ENCODE measurements around the gene CT47C1. TPM values are rescaled to one million over a fixed set of nuclear protein-coding genes. Genes with fewer than 3 reads are reported as not detected.

The CT47C1 gene
- total and polyA plus RNA-seq, 2 donors (not counting 1 experiment from before 2014, with no cell fraction given): not detected

DNA sequence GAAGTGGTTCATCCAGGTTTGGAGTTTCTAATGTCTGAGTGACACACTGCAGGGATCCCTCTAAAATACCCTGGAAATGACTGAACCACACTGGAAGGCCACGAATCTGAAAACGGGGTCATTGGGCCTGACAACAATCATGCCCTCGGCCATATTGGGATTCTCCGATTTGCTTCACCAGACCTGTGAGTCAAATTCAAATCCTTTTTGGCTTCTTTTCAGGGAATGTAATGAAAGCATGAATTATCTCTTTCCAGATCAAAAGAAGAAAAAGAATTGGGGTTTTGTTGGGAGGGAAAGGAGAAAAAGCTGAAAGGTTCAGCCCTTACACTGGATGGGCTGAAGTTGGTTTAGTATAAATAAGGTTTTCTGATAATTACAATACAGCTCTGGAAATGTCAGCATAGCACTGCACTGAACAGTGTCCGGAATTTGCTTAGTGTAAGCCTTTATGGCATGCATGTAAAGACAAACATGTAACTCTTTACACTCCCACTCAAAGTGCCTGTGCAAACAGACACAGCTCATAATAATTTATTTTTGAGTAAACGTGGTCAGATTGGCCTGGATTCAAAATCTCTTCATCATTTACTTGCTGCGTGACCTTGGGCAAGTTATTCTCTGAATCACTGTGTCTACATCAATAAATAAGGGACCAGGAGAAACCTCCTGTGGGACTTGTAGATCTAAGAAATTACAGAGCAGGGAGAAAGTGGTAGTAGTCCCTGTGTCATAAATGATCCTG lies 21.4 kb downstream of the CT47C1 start:
- no peaks in the 10 kb centered on the region for H4K20me1 ChIP-seq (ENCODE audit: control insufficient read depth, insufficient read depth, low read length, poor library complexity, severe bottlenecking)
- H3K27me3 ChIP-seq (replicated peaks in 1 of 4; ENCODE audit: control extremely low read depth in 1 of 4, control insufficient read depth in 3 of 4, insufficient read depth in 4 of 4, low read length in 3 of 4): no peaks in the 10 kb centered on the region
- Mint-ChIP-seq H3K9me3 (ENCODE audit: insufficient read depth) (no peaks in the 10 kb centered on the region), H3K27me3 (peaks cover 5% of the 10 kb centered on the region), H3K27ac (no peak overlapping the region), H3K4me1 (peaks cover 7% of the 10 kb centered on the region), H3K4me3 (no peak overlapping the region)
- POLR2A ChIA-PET: no interaction called here
- no peak overlapping the region for H3K27ac ChIP-seq (ENCODE audit: low read length in 2 of 2)
- WGBS (ENCODE audit: insufficient coverage): 96% methylated on average over 4 of the region's 7 CpGs
- H3K4me2 ChIP-seq (replicated peaks; ENCODE audit: low read depth, low read length, poor library complexity, severe bottlenecking): no peak overlapping the region
- ATAC-seq (ENCODE audit: low read depth) (no peak), DNase-seq (no peak)
- no peak overlapping the region for H3K4me3 ChIP-seq (ENCODE audit: control extremely low read depth in 1 of 5, extremely low read depth in 1 of 5, insufficient read depth in 1 of 5, low read depth in 2 of 5, low read length in 4 of 5)
- TF ChIP-seq EZH2 (IDR thresholded peaks at IDR 0.05; ENCODE audit: borderline replicate concordance, insufficient read depth, low read depth, low read length, poor library complexity, severe bottlenecking): no peak
- TF ChIP-seq, protein P1, sequence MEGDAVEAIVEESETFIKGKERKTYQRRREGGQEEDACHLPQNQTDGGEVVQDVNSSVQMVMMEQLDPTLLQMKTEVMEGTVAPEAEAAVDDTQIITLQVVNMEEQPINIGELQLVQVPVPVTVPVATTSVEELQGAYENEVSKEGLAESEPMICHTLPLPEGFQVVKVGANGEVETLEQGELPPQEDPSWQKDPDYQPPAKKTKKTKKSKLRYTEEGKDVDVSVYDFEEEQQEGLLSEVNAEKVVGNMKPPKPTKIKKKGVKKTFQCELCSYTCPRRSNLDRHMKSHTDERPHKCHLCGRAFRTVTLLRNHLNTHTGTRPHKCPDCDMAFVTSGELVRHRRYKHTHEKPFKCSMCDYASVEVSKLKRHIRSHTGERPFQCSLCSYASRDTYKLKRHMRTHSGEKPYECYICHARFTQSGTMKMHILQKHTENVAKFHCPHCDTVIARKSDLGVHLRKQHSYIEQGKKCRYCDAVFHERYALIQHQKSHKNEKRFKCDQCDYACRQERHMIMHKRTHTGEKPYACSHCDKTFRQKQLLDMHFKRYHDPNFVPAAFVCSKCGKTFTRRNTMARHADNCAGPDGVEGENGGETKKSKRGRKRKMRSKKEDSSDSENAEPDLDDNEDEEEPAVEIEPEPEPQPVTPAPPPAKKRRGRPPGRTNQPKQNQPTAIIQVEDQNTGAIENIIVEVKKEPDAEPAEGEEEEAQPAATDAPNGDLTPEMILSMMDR (IDR thresholded peaks at IDR 0.05): no peak
- no peaks in the 10 kb centered on the region for H3K79me2 ChIP-seq (ENCODE audit: control insufficient read depth, insufficient read depth, low read length)
- CTCF ChIA-PET: no interaction called here
- no peak overlapping the region for H3K9ac ChIP-seq (ENCODE audit: low read length)
- no peaks in the 10 kb centered on the region for H3K9me3 ChIP-seq (ENCODE audit: control extremely low read depth in 1 of 3, control insufficient read depth in 2 of 3, insufficient read depth in 1 of 3, low read length in 2 of 3)
- H3K36me3 ChIP-seq (replicated peaks in 1 of 2; ENCODE audit: control extremely low read depth in 1 of 2, control insufficient read depth in 1 of 2, extremely low read depth in 1 of 2, insufficient read depth in 2 of 2, low read length in 1 of 2): no peaks in the 10 kb centered on the region
- intact Hi-C loops (cut with micrococcal nuclease): no loop called here
- H3K4me1 ChIP-seq (ENCODE audit: control insufficient read depth in 2 of 2, insufficient read depth in 2 of 2, low read length in 2 of 2): peaks cover 6% of the 10 kb centered on the region in 2 donors
- no peak overlapping the region for H2AFZ ChIP-seq (ENCODE audit: insufficient read depth, low read depth, low read length, poor library complexity, severe bottlenecking)

DNA sequence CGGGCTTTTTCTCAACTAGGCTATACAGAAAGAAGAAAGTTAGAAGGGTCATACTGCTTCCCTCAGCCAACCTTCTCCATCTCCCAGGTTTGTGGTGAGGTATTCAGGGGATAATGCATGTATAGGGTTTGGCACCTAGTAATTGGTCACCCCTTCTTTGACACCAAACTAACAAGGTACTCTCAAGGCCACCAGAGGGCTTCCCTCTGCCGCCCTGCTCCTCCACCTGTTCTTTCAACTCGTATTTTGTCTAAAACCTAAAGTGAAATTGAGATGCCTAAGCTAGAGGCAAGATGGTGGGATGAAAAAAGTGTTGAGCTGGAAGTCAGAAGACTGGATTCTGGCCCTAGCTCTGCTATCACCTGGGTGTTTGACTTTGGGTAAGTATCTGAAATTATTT lies 22.0 kb downstream of the CT47C1 start:
- CTCF ChIA-PET: no interaction called here
- intact Hi-C loops (cut with micrococcal nuclease): no loop called here
- ATAC-seq (ENCODE audit: low read depth): no peak

More for the DNA sequence above, 22.0 kb downstream of the CT47C1 start:
- Histone ChIP-seq H3K4me3 (ENCODE audit: control extremely low read depth in 1 of 5, extremely low read depth in 1 of 5, insufficient read depth in 1 of 5, low read depth in 2 of 5, low read length in 4 of 5) (no peak overlapping the region), H3K27me3 (replicated peaks in 1 of 4; ENCODE audit: control extremely low read depth in 1 of 4, control insufficient read depth in 3 of 4, insufficient read depth in 4 of 4, low read length in 3 of 4) (no peaks in the 10 kb centered on the region), H3K79me2 (ENCODE audit: control insufficient read depth, insufficient read depth, low read length) (no peaks in the 10 kb centered on the region), H3K9ac (ENCODE audit: low read length) (no peak overlapping the region), H3K9me3 (ENCODE audit: control extremely low read depth in 1 of 3, control insufficient read depth in 2 of 3, insufficient read depth in 1 of 3, low read length in 2 of 3) (no peaks in the 10 kb centered on the region), H2AFZ (ENCODE audit: insufficient read depth, low read depth, low read length, poor library complexity, severe bottlenecking) (no peak overlapping the region), H4K20me1 (ENCODE audit: control insufficient read depth, insufficient read depth, low read length, poor library complexity, severe bottlenecking) (no peaks in the 10 kb centered on the region), H3K4me2 (replicated peaks; ENCODE audit: low read depth, low read length, poor library complexity, severe bottlenecking) (no peak overlapping the region), H3K27ac (ENCODE audit: low read length in 2 of 2) (no peak overlapping the region), H3K36me3 (replicated peaks in 1 of 2; ENCODE audit: control extremely low read depth in 1 of 2, control insufficient read depth in 1 of 2, extremely low read depth in 1 of 2, insufficient read depth in 2 of 2, low read length in 1 of 2) (no peaks in the 10 kb centered on the region), H3K4me1 (ENCODE audit: control insufficient read depth in 2 of 2, insufficient read depth in 2 of 2, low read length in 2 of 2) (peaks cover 0 to under 1% of the 10 kb centered on the region in 2 donors)
- Mint-ChIP-seq H3K4me1 (peaks cover under 1% of the 10 kb centered on the region), H3K27ac (no peak overlapping the region), H3K9me3 (ENCODE audit: insufficient read depth) (no peaks in the 10 kb centered on the region), H3K27me3 (peaks cover 11% of the 10 kb centered on the region), H3K4me3 (no peak overlapping the region)
- no CpG with 5 or more reads among the region's 3 CpGs for WGBS (ENCODE audit: insufficient coverage)
- TF ChIP-seq, protein P1 (IDR thresholded peaks at IDR 0.05): no peak
- no peak for TF ChIP-seq EZH2 (IDR thresholded peaks at IDR 0.05; ENCODE audit: borderline replicate concordance, insufficient read depth, low read depth, low read length, poor library complexity, severe bottlenecking)
- no peak for DNase-seq
- POLR2A ChIA-PET: no interaction called here

Data from B cell (primary cell).